ENCODE measurements around the gene DDX42.
A peak's percentile ranks its signal among the peaks of the same experiment; 100 is the strongest.

The DDX42 gene, protein sequence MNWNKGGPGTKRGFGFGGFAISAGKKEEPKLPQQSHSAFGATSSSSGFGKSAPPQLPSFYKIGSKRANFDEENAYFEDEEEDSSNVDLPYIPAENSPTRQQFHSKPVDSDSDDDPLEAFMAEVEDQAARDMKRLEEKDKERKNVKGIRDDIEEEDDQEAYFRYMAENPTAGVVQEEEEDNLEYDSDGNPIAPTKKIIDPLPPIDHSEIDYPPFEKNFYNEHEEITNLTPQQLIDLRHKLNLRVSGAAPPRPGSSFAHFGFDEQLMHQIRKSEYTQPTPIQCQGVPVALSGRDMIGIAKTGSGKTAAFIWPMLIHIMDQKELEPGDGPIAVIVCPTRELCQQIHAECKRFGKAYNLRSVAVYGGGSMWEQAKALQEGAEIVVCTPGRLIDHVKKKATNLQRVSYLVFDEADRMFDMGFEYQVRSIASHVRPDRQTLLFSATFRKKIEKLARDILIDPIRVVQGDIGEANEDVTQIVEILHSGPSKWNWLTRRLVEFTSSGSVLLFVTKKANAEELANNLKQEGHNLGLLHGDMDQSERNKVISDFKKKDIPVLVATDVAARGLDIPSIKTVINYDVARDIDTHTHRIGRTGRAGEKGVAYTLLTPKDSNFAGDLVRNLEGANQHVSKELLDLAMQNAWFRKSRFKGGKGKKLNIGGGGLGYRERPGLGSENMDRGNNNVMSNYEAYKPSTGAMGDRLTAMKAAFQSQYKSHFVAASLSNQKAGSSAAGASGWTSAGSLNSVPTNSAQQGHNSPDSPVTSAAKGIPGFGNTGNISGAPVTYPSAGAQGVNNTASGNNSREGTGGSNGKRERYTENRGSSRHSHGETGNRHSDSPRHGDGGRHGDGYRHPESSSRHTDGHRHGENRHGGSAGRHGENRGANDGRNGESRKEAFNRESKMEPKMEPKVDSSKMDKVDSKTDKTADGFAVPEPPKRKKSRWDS

GRCh38 chr17:63774141-63774968 is at the start of gene DDX42:
Gene DDX42 (plus strand): TSS chr17:63774170. CDS start chr17:63787050, 12,880 bp downstream.
- DNase-seq = peak; percentile 56 to 77

DNA sequence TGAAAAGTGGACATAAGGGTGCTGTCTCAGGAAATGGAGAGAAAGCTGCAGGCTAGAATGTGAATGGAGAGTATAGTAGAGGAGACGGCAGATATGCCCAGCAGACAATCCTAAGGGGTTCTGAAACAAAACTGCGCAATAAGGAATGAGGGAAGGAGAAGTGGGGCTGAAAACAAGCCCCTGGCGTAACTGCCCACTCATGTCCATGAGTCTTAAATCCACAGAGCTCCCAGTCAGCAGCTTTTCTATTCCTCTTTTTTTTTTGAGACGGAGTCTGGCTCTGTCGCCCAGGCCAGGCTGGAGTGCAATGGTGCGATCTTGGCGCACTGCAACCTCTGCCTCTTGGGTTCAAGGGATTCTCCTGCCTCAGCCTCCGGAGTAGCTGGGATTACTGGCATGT is 38.3 kb upstream of the DDX42 start:
- DNase-seq = no peak

GRCh38 chr17:63740464-63741142 is 33.4 kb upstream of the DDX42 start:
- DNase-seq = peak; percentile 5 to 19

- peak in 1 of 2 experiments; percentile 44 for DNase-seq
Measured at GRCh38 chr17:63741143-63741407, 32.9 kb upstream of the DDX42 start.

GRCh38 chr17:63741408-63742173 is 32.4 kb upstream of the DDX42 start, which contains the start of gene STRADA:
Gene STRADA (minus strand): TSS chr17:63741799. CDS start chr17:63728369, 13,430 bp downstream.
- peak; percentile 96 to 99 for DNase-seq

DNA sequence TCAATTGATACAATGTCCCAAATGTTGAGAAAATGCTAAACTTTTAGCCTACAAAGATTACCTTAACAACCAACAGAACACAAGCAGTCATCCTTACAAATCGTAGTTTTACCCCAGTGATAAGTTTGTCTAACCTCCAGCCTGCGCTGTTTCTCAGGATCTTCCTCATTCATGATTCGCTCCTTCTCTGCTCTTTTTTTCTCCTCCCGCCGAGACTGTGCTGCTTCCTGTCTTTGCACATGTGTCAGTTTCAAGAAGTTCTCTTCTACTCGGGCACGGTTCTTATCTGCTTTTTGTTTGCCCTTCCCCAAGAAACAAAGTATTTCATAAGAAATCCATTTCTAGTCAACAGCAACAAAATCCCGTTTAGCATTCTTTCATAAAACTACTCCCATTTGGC is 22.2 kb upstream of the DDX42 start:
- DNase-seq = no peak

GRCh38 chr17:63752707-63753106 is 21.3 kb upstream of the DDX42 start:
- no peak for DNase-seq

DNA sequence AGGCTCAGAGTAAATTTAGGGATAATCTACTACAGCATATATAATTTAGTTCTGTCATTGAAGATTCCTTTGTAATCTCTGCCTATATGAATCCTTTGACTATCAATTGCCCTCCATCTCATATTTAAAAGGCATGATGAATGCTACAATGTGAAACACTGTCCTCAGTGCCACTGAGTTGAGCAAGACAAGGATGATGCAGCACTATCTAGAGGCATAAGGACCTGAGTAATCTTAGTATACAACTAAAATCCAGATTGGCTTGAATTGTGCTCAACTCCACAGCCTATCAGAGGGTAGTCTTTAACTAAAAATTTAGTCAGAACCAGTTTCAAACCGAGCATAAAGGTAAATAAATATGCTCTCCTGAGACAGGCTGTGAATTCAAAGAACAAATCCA is 20.8 kb upstream of the DDX42 start:
- no peak for DNase-seq

DNA sequence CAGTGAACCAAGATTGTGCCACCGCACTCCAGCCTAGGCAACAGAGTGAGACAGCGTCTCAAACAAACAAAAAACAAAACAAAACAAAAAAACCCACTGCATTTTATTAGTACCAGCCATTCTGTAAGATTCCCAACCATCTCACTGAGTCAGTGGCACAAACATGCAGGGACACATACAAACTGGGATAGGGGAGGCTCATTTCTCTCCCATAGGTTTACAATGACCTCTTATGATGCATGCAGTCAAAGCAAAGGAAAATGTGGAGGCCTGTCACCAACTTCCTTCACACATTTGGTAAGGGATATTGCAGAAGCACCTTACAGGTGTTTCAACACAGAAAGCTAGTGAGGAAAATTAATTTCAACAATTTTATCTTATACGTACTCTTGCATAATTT is 19.9 kb upstream of the DDX42 start:
- DNase-seq = no peak

DNA sequence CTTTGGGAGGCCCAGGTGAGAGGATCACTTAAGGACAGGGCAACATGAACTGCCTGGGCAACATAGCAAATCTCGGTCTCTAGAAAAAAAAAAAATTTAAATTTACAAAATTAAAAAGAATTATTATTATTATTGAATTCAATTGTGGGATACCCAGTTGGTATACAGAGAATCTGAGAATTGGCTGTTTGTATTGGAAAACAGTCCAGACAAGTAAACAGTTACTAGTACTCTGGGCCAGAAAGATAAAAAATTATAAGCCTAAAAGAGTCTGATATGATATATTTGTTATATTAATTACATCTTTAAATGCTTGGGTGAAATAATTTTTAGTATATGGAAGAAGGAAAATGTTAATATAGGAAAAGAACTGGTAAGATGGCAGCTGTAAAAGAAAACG is 15.5 kb upstream of the DDX42 start:
- no peak for DNase-seq

GRCh38 chr17:63760771-63761539 is 13.0 kb upstream of the DDX42 start:
- DNase-seq = no peak

DNA sequence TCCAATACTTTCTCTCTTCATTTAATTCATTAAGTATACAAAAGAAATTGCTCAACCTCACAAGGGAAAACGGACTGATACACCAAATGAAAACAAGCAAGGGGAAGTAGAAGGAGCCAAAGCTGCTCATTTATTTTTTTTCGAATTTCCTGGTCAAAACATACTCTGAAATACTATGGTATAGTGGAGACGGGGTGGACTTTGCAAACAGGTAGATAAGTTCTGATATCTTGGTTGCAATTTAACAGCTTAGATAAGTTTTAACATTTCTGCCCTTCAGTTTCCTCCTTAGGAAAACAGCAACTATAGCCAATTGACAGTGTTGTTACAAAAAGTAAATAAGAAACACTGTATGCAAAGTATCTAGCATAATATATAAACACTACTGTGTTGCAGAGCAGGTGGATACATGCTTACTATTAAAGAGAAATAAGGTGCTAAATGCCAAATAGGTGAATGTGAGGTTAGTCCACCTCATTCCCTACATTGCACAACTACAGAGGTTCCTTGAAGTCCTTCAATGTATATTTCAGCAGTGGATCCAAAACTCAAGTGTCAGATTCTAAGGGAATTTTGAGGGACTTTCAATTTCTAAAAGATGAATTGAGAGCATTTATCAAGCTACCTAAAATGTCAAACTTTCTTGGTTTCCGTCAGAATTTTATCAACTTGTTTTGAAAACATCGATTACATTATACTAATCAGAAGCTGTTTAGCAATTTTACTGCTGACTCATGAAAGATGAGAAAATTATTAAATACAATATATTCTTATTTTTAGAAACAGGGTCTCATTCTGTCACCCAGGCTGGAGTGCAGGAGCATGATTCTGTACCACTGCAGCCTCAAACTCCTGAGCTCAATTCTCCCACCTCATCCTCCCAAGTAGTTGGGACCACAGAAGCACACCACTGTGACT is 11.6 kb upstream of the DDX42 start:
- no peak for DNase-seq

DNA sequence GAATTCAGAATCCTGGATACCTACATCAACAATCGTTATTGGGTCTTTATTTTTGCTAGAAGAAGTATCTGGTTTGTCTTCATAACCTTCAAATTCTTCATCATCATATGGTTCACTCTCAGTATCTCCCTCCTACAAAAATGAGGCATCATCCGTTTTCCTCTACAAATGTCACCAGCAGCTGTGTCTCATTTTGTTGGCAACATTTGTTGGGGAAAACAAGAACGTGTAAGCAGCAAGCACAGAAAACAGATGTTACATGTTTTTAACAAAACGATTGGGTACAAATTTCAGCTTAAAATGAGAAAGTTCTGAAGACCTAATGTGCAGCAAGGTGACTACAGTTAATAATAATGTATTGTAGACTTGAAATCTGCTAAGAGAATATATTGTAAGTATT is 9.3 kb upstream of the DDX42 start:
- no peak for DNase-seq

- DNase-seq = no peak
Measured at GRCh38 chr17:63766754-63767153, 7.2 kb upstream of the DDX42 start.

DNA sequence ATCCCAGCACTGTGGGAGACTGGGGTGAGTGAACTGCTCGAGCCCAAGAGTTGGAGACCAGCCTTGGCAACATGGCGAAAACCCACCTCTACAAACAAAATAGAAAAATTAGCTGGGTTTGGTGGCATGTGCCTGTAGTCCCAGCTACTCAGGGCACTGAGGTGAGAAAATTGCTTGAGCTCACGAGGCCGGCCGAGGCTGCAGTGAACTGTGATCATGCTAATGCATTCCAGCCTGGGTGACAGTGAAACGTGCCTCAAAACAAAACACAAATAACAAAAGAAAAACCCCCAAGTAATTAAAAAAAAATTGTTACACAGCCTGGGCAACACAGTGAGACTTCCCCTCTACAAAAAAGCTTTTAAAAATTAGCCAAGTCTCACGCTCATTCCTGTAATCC is 5.5 kb upstream of the DDX42 start:
- DNase-seq = no peak

GRCh38 chr17:63772801-63773271 is 1.1 kb upstream of the DDX42 start:
- peak; percentile 14 to 26 for DNase-seq

GRCh38 chr17:63773272-63774140 is 464 bp upstream of the DDX42 start, which contains the start of gene CCDC47:
Gene CCDC47 (minus strand): TSS chr17:63773597. CDS start chr17:63766175, 7,422 bp downstream.
- DNase-seq = peak; percentile 99

- no peak for DNase-seq
Measured at GRCh38 chr17:63774969-63775265, 947 bp downstream of the DDX42 start.

GRCh38 chr17:63775420-63775819 is 1.4 kb downstream of the DDX42 start:
- DNase-seq = no peak

Data from NCI-H526 (cell line).